Neuronal stem cell (in vitro differentiated cells): ENCODE results near the gene C1QL4.

Experiments used
- DNase-seq: peaks from one replicate; pipeline ENCODE4 v3.0.0-alpha.2; 2013; ENCODE audit warnings: low spot score
- H2AFZ ChIP-seq: one replicate; pipeline ENCODE4 v1.6.1; 2013; ENCODE audit warnings: mild to moderate bottlenecking, low read length, inconsistent platforms
- H2AK5ac ChIP-seq: 2 replicates; pipeline ENCODE4 v1.6.1; 2013; ENCODE audit warnings: low read depth, mild to moderate bottlenecking, inconsistent platforms, low read length, moderate library complexity, mixed read lengths
- H2BK120ac ChIP-seq: 2 replicates; pipeline ENCODE4 v1.6.1; 2013; ENCODE audit warnings: low read depth, mild to moderate bottlenecking, inconsistent platforms, low read length, moderate library complexity, mixed read lengths
- H2BK12ac ChIP-seq: one replicate; pipeline ENCODE4 v1.6.1; 2013; ENCODE audit warnings: low read length, inconsistent platforms
- H2BK15ac ChIP-seq: 2 replicates; pipeline ENCODE4 v1.6.1; 2013; ENCODE audit warnings: mild to moderate bottlenecking, low read length, inconsistent platforms, mixed read lengths
- H2BK5ac ChIP-seq: one replicate; pipeline ENCODE4 v1.6.1; 2013; ENCODE audit warnings: inconsistent platforms, mild to moderate bottlenecking, low read length, moderate library complexity
- H3K14ac ChIP-seq: one replicate; pipeline ENCODE4 v1.6.1; 2013; ENCODE audit warnings: low read length, inconsistent platforms
- H3K18ac ChIP-seq: 2 replicates; pipeline ENCODE4 v1.6.1; 2013; ENCODE audit warnings: low read length, inconsistent platforms
- H3K23ac ChIP-seq: 2 replicates; pipeline ENCODE4 v1.6.1; 2013; ENCODE audit warnings: low read depth, mild to moderate bottlenecking, mixed read lengths, low read length, inconsistent platforms; ENCODE audit not compliant: poor library complexity
- H3K27ac ChIP-seq: replicated peaks from 3 replicates; pipeline ENCODE4 v1.5.1; 2013; ENCODE audit warnings: low read length, inconsistent platforms
- H3K27me3 ChIP-seq, 3 experiments: 2 replicates each; pipeline ENCODE4 v1.6.1; 2013; ENCODE audit warnings: low read length in 3 of 3, mild to moderate bottlenecking in 2 of 3, inconsistent platforms in 1 of 3, low read depth in 1 of 3, mixed read lengths in 1 of 3, moderate library complexity in 1 of 3; ENCODE audit not compliant: control insufficient read depth in 3 of 3, insufficient read depth in 3 of 3
- H3K36me3 ChIP-seq, 2 donors: replicated peaks in 1 of 2; 2 replicates each; pipeline ENCODE4 v1.6.1; 2013; ENCODE audit warnings: low read length in 2 of 2; ENCODE audit not compliant: control insufficient read depth in 2 of 2, insufficient read depth in 2 of 2
- H3K4ac ChIP-seq: 2 replicates; pipeline ENCODE4 v1.6.1; 2013; ENCODE audit warnings: inconsistent platforms, mild to moderate bottlenecking, low read length, moderate library complexity
- H3K4me1 ChIP-seq, 2 donors: 1 replicate in 1 of 2; 2 replicates in 1 of 2; pipeline ENCODE4 v1.6.1; 2013; ENCODE audit warnings: low read length in 2 of 2, low read depth in 1 of 2; ENCODE audit not compliant: control insufficient read depth in 2 of 2, insufficient read depth in 1 of 2
- H3K4me2 ChIP-seq: one replicate; pipeline ENCODE4 v1.6.1; 2013; ENCODE audit warnings: mild to moderate bottlenecking, low read length, inconsistent platforms; ENCODE audit not compliant: insufficient read depth, poor library complexity, severe bottlenecking
- H3K4me3 ChIP-seq, 2 donors: 2 replicates each; pipeline ENCODE4 v1.5.1; 2013; ENCODE audit warnings: low read length in 2 of 2, mild to moderate bottlenecking in 2 of 2, inconsistent platforms in 1 of 2, moderate library complexity in 1 of 2
- H3K79me1 ChIP-seq: one replicate; pipeline ENCODE4 v1.6.1; 2013; ENCODE audit warnings: low read depth, mild to moderate bottlenecking, inconsistent platforms, low read length, moderate library complexity
- H3K9ac ChIP-seq: one replicate; pipeline ENCODE4 v1.6.1; 2013; ENCODE audit warnings: mild to moderate bottlenecking, low read depth, low read length, inconsistent platforms; ENCODE audit not compliant: poor library complexity
- H3K9me3 ChIP-seq, 2 donors: replicated peaks in 1 of 2; 2 replicates each; pipeline versions ENCODE3 to v1.6.1; 2013; ENCODE audit warnings: low read length in 2 of 2, mild to moderate bottlenecking in 2 of 2, inconsistent platforms in 1 of 2, low read depth in 1 of 2, mixed read lengths in 1 of 2, moderate library complexity in 1 of 2; ENCODE audit not compliant: control insufficient read depth in 2 of 2, insufficient read depth in 1 of 2
- H4K8ac ChIP-seq: one replicate; pipeline ENCODE4 v1.6.1; 2013; ENCODE audit warnings: low read depth, mild to moderate bottlenecking, inconsistent platforms, low read length, moderate library complexity
- H4K91ac ChIP-seq: one replicate; pipeline ENCODE4 v1.6.1; 2013; ENCODE audit warnings: low read length, low read depth, mild to moderate bottlenecking, inconsistent platforms; ENCODE audit not compliant: poor library complexity
- WGBS, 2 donors: extraction: QIAGEN DNeasy Blood & Tissue Kit; methylation state at CpG; one replicate each; pipeline ENCODE4 v1.1.7; 2013; ENCODE audit warnings: missing lambda C conversion rate in 2 of 2, mixed read lengths in 1 of 2; ENCODE audit not compliant: insufficient read length in 2 of 2, insufficient replicate concordance in 1 of 2; ENCODE audit errors: extremely low coverage in 2 of 2; 5-methylcytosine and 5-hydroxymethylcytosine counted together

Gene C1QL4

GRCh38 chr12:49335955-49336644 lies 888 bp downstream of the C1QL4 start:
- H3K14ac ChIP-seq: no peak overlapping the region
- no peak overlapping the region for H3K9ac ChIP-seq
- H2AK5ac ChIP-seq: peak overlapping the region; percentile 50
- peak overlapping the region; percentile 79 for H4K8ac ChIP-seq
- H2BK5ac ChIP-seq: no peak overlapping the region
- H3K79me1 ChIP-seq: no peaks in the 10 kb centered on the region
- peak overlapping the region; percentile 86 for H3K23ac ChIP-seq
- no peak overlapping the region for H3K4ac ChIP-seq
- peaks cover 10 to 35% of the 10 kb centered on the region in 2 donors for H3K4me1 ChIP-seq
- peak overlapping the region; percentile 70 for H2BK15ac ChIP-seq
- peak overlapping the region; percentile 97 for H2AFZ ChIP-seq
- peak overlapping the region; percentile 81 for H3K18ac ChIP-seq
- H3K36me3 ChIP-seq: peaks cover 4% of the 10 kb centered on the region in 2 donors
- peak overlapping the region; percentile 66 for H4K91ac ChIP-seq
- peaks cover 20 to 81% (median 64%) of the 10 kb centered on the region in 3 experiments for H3K27me3 ChIP-seq
- H2BK120ac ChIP-seq: peak overlapping the region; percentile 52
- WGBS, 2 donors: no CpG with 5 or more reads among the region's 72 CpGs
- H3K4me2 ChIP-seq: peak overlapping the region; percentile 76
- peaks cover 0 to 5% of the 10 kb centered on the region in 2 donors for H3K9me3 ChIP-seq
- H3K4me3 ChIP-seq: no peak overlapping the region
- H2BK12ac ChIP-seq: no peak overlapping the region
- no peak overlapping the region for H3K27ac ChIP-seq
- DNase-seq: no peak

GRCh38 chr12:49335118-49335954 lies 1.7 kb downstream of the C1QL4 start:
- WGBS, 2 donors: no CpG with 5 or more reads among the region's 16 CpGs
- no peak overlapping the region for H2AFZ ChIP-seq
- no peak overlapping the region for H3K27ac ChIP-seq
- peaks cover 20 to 74% (median 56%) of the 10 kb centered on the region in 3 experiments for H3K27me3 ChIP-seq
- no peak overlapping the region for H3K4ac ChIP-seq
- no peak overlapping the region for H4K8ac ChIP-seq
- H2BK15ac ChIP-seq: peak overlapping the region; percentile 70
- no peak overlapping the region for H3K4me2 ChIP-seq
- no peak overlapping the region for H4K91ac ChIP-seq
- no peak overlapping the region for H2BK12ac ChIP-seq
- peaks cover 9 to 12% of the 10 kb centered on the region in 2 donors for H3K36me3 ChIP-seq
- no peaks in the 10 kb centered on the region for H3K79me1 ChIP-seq
- peaks cover 5 to 27% of the 10 kb centered on the region in 2 donors for H3K4me1 ChIP-seq
- peak overlapping the region; percentile 67 for H3K23ac ChIP-seq
- DNase-seq: no peak
- H3K9me3 ChIP-seq: peaks cover 0 to 5% of the 10 kb centered on the region in 2 donors
- no peak overlapping the region for H3K9ac ChIP-seq
- peak overlapping the region; percentile 50 for H2AK5ac ChIP-seq
- H3K18ac ChIP-seq: no peak overlapping the region
- no peak overlapping the region for H3K4me3 ChIP-seq
- no peak overlapping the region for H2BK5ac ChIP-seq
- H2BK120ac ChIP-seq: peak overlapping the region; percentile 52
- H3K14ac ChIP-seq: no peak overlapping the region

- WGBS, 2 donors: 100% methylated on average over 4 of the region's 12 CpGs; no CpG with 5 or more reads in 1 of the 2 donors
These were observed 2.3 kb downstream of the C1QL4 start for GRCh38 chr12:49334681-49335080.

GRCh38 chr12:49334226-49334625 lies 2.8 kb downstream of the C1QL4 start:
- H3K9ac ChIP-seq: no peak overlapping the region
- peaks cover 16 to 23% of the 10 kb centered on the region in 2 donors for H3K36me3 ChIP-seq
- peaks cover 20 to 63% (median 45%) of the 10 kb centered on the region in 3 experiments for H3K27me3 ChIP-seq
- no peak overlapping the region for H2BK15ac ChIP-seq
- H2BK12ac ChIP-seq: no peak overlapping the region
- no peak overlapping the region for H3K4ac ChIP-seq
- DNase-seq: no peak
- no peak overlapping the region for H4K91ac ChIP-seq
- H3K79me1 ChIP-seq: peaks cover 1% of the 10 kb centered on the region
- H2BK120ac ChIP-seq: no peak overlapping the region
- H3K4me3 ChIP-seq: no peak overlapping the region
- no peak overlapping the region for H2BK5ac ChIP-seq
- no peak overlapping the region for H2AFZ ChIP-seq
- H2AK5ac ChIP-seq: no peak overlapping the region
- H3K27ac ChIP-seq: no peak overlapping the region
- H3K4me1 ChIP-seq: peaks cover 5 to 20% of the 10 kb centered on the region in 2 donors
- peaks cover 0 to 5% of the 10 kb centered on the region in 2 donors for H3K9me3 ChIP-seq
- WGBS, 2 donors: no CpG with 5 or more reads among the region's 19 CpGs
- no peak overlapping the region for H3K4me2 ChIP-seq
- H3K18ac ChIP-seq: no peak overlapping the region
- no peak overlapping the region for H3K14ac ChIP-seq
- H3K23ac ChIP-seq: no peak overlapping the region
- H4K8ac ChIP-seq: no peak overlapping the region

More at GRCh38 chr12:49334681-49335080, 2.3 kb downstream of the C1QL4 start:
- peaks cover 20 to 68% (median 50%) of the 10 kb centered on the region in 3 experiments for H3K27me3 ChIP-seq
- no peak overlapping the region for H3K9ac ChIP-seq
- H4K91ac ChIP-seq: no peak overlapping the region
- no peak overlapping the region for H3K4me2 ChIP-seq
- H3K14ac ChIP-seq: no peak overlapping the region
- peaks cover 5 to 24% of the 10 kb centered on the region in 2 donors for H3K4me1 ChIP-seq
- H3K27ac ChIP-seq: no peak overlapping the region
- no peak overlapping the region for H2AFZ ChIP-seq
- no peak overlapping the region for H3K18ac ChIP-seq
- peak overlapping the region; percentile 47 for H2AK5ac ChIP-seq
- no peak overlapping the region for H2BK120ac ChIP-seq
- no peak overlapping the region for H2BK12ac ChIP-seq
- peaks cover 0 to 5% of the 10 kb centered on the region in 2 donors for H3K9me3 ChIP-seq
- no peak overlapping the region for H4K8ac ChIP-seq
- H3K23ac ChIP-seq: peak overlapping the region; percentile 34
- H3K36me3 ChIP-seq: peaks cover 12 to 18% of the 10 kb centered on the region in 2 donors
- H2BK15ac ChIP-seq: no peak overlapping the region
- no peak for DNase-seq
- no peak overlapping the region for H2BK5ac ChIP-seq
- peaks cover 1% of the 10 kb centered on the region for H3K79me1 ChIP-seq
- H3K4ac ChIP-seq: no peak overlapping the region
- H3K4me3 ChIP-seq: no peak overlapping the region
